ENCODE measurements around the gene PSD2.

PSD2 gene

GRCh38 chr5:139812323-139812722 lies 16.7 kb downstream of the PSD2 start:
- Histone ChIP-seq H3K27me3 (ENCODE audit: control insufficient read depth, insufficient read depth, low read length) (peaks cover 2% of the 10 kb centered on the region), H3K27ac (ENCODE audit: low read depth, low read length) (no peak overlapping the region), H3K4me1 (ENCODE audit: control insufficient read depth, insufficient read depth, low read length) (no peaks in the 10 kb centered on the region), H3K9ac (ENCODE audit: low read length) (no peak overlapping the region), H3K4me3 (ENCODE audit: low read length) (no peak overlapping the region), H3K36me3 (ENCODE audit: control insufficient read depth, insufficient read depth, low read length) (no peaks in the 10 kb centered on the region)

- H3K27ac ChIP-seq (ENCODE audit: low read depth, low read length), result no peak overlapping the region
- no peak overlapping the region for H3K4me3 ChIP-seq (ENCODE audit: low read length)
- H3K9ac ChIP-seq (ENCODE audit: low read length), result no peak overlapping the region
- H3K27me3 ChIP-seq (ENCODE audit: control insufficient read depth, insufficient read depth, low read length), result peaks cover 2% of the 10 kb centered on the region
- H3K4me1 ChIP-seq (ENCODE audit: control insufficient read depth, insufficient read depth, low read length), result no peaks in the 10 kb centered on the region
- no peaks in the 10 kb centered on the region for H3K36me3 ChIP-seq (ENCODE audit: control insufficient read depth, insufficient read depth, low read length)
These were observed 17.5 kb downstream of the PSD2 start for GRCh38 chr5:139812836-139813805.

- H3K27ac ChIP-seq (ENCODE audit: low read depth, low read length), result no peak overlapping the region
- no peaks in the 10 kb centered on the region for H3K36me3 ChIP-seq (ENCODE audit: control insufficient read depth, insufficient read depth, low read length)
- H3K9ac ChIP-seq (ENCODE audit: low read length), result no peak overlapping the region
- H3K4me3 ChIP-seq (ENCODE audit: low read length), result no peak overlapping the region
- H3K27me3 ChIP-seq (ENCODE audit: control insufficient read depth, insufficient read depth, low read length), result peaks cover 2% of the 10 kb centered on the region
- H3K4me1 ChIP-seq (ENCODE audit: control insufficient read depth, insufficient read depth, low read length), result no peaks in the 10 kb centered on the region
These were observed 18.6 kb downstream of the PSD2 start for GRCh38 chr5:139814191-139814601.

- H3K9ac ChIP-seq (ENCODE audit: low read length), result no peak overlapping the region
- H3K36me3 ChIP-seq (ENCODE audit: control insufficient read depth, insufficient read depth, low read length), result no peaks in the 10 kb centered on the region
- H3K4me3 ChIP-seq (ENCODE audit: low read length), result no peak overlapping the region
- peaks cover 2% of the 10 kb centered on the region for H3K27me3 ChIP-seq (ENCODE audit: control insufficient read depth, insufficient read depth, low read length)
- H3K4me1 ChIP-seq (ENCODE audit: control insufficient read depth, insufficient read depth, low read length), result no peaks in the 10 kb centered on the region
- no peak overlapping the region for H3K27ac ChIP-seq (ENCODE audit: low read depth, low read length)
These were observed 19.2 kb downstream of the PSD2 start for GRCh38 chr5:139814704-139815280.

- no peak overlapping the region for H3K9ac ChIP-seq (ENCODE audit: low read length)
These were observed 21.0 kb downstream of the PSD2 start for GRCh38 chr5:139816566-139816965.

GRCh38 chr5:139817362-139817761 lies 21.8 kb downstream of the PSD2 start:
- Histone ChIP-seq H3K9ac (ENCODE audit: low read length) (no peak overlapping the region), H3K27me3 (ENCODE audit: control insufficient read depth, insufficient read depth, low read length) (peaks cover under 1% of the 10 kb centered on the region), H3K36me3 (ENCODE audit: control insufficient read depth, insufficient read depth, low read length) (no peaks in the 10 kb centered on the region), H3K4me1 (ENCODE audit: control insufficient read depth, insufficient read depth, low read length) (no peaks in the 10 kb centered on the region), H3K4me3 (ENCODE audit: low read length) (no peak overlapping the region), H3K27ac (ENCODE audit: low read depth, low read length) (no peak overlapping the region)

More at GRCh38 chr5:139816566-139816965, 21.0 kb downstream of the PSD2 start:
- Histone ChIP-seq H3K36me3 (ENCODE audit: control insufficient read depth, insufficient read depth, low read length) (no peaks in the 10 kb centered on the region), H3K27ac (ENCODE audit: low read depth, low read length) (no peak overlapping the region), H3K4me3 (ENCODE audit: low read length) (no peak overlapping the region), H3K27me3 (ENCODE audit: control insufficient read depth, insufficient read depth, low read length) (peaks cover 2% of the 10 kb centered on the region), H3K4me1 (ENCODE audit: control insufficient read depth, insufficient read depth, low read length) (no peaks in the 10 kb centered on the region)

- Histone ChIP-seq H3K4me1 (ENCODE audit: control insufficient read depth, insufficient read depth, low read length) (no peaks in the 10 kb centered on the region), H3K27ac (ENCODE audit: low read depth, low read length) (no peak overlapping the region), H3K9ac (ENCODE audit: low read length) (no peak overlapping the region), H3K4me3 (ENCODE audit: low read length) (no peak overlapping the region), H3K27me3 (ENCODE audit: control insufficient read depth, insufficient read depth, low read length) (no peaks in the 10 kb centered on the region), H3K36me3 (ENCODE audit: control insufficient read depth, insufficient read depth, low read length) (no peaks in the 10 kb centered on the region)
These were observed 22.4 kb downstream of the PSD2 start for GRCh38 chr5:139817970-139818369.

- Histone ChIP-seq H3K4me3 (ENCODE audit: low read length) (no peak overlapping the region), H3K36me3 (ENCODE audit: control insufficient read depth, insufficient read depth, low read length) (no peaks in the 10 kb centered on the region), H3K27ac (ENCODE audit: low read depth, low read length) (no peak overlapping the region), H3K9ac (ENCODE audit: low read length) (no peak overlapping the region), H3K27me3 (ENCODE audit: control insufficient read depth, insufficient read depth, low read length) (no peaks in the 10 kb centered on the region), H3K4me1 (ENCODE audit: control insufficient read depth, insufficient read depth, low read length) (no peaks in the 10 kb centered on the region)
These were observed 24.5 kb downstream of the PSD2 start for GRCh38 chr5:139820130-139820529.

- Histone ChIP-seq H3K9ac (ENCODE audit: low read length) (no peak overlapping the region), H3K4me3 (ENCODE audit: low read length) (no peak overlapping the region), H3K27me3 (ENCODE audit: control insufficient read depth, insufficient read depth, low read length) (no peaks in the 10 kb centered on the region), H3K27ac (ENCODE audit: low read depth, low read length) (no peak overlapping the region), H3K4me1 (ENCODE audit: control insufficient read depth, insufficient read depth, low read length) (no peaks in the 10 kb centered on the region), H3K36me3 (ENCODE audit: control insufficient read depth, insufficient read depth, low read length) (no peaks in the 10 kb centered on the region)
These were observed 25.0 kb downstream of the PSD2 start for GRCh38 chr5:139820606-139821005.

- Histone ChIP-seq H3K4me1 (ENCODE audit: control insufficient read depth, insufficient read depth, low read length) (no peaks in the 10 kb centered on the region), H3K9ac (ENCODE audit: low read length) (no peak overlapping the region), H3K27me3 (ENCODE audit: control insufficient read depth, insufficient read depth, low read length) (no peaks in the 10 kb centered on the region), H3K4me3 (ENCODE audit: low read length) (no peak overlapping the region), H3K27ac (ENCODE audit: low read depth, low read length) (no peak overlapping the region), H3K36me3 (ENCODE audit: control insufficient read depth, insufficient read depth, low read length) (no peaks in the 10 kb centered on the region)
These were observed 26.4 kb downstream of the PSD2 start for GRCh38 chr5:139821806-139822552.

- Histone ChIP-seq H3K36me3 (ENCODE audit: control insufficient read depth, insufficient read depth, low read length) (no peaks in the 10 kb centered on the region), H3K27ac (ENCODE audit: low read depth, low read length) (no peak overlapping the region), H3K4me1 (ENCODE audit: control insufficient read depth, insufficient read depth, low read length) (no peaks in the 10 kb centered on the region), H3K4me3 (ENCODE audit: low read length) (no peak overlapping the region), H3K9ac (ENCODE audit: low read length) (no peak overlapping the region), H3K27me3 (ENCODE audit: control insufficient read depth, insufficient read depth, low read length) (no peaks in the 10 kb centered on the region)
These were observed 27.2 kb downstream of the PSD2 start for GRCh38 chr5:139822553-139823425.

All from rectal smooth muscle tissue (tissue), 1 donor.